Retinal pigment epithelial cell (primary cell): ENCODE measurements around the gene PPP1R3D.

Experiments
- DNase-seq: peaks from one replicate; pipeline ENCODE4 v3.0.0-alpha.2; 2010; ENCODE audit warnings: low read depth
- H3K4me3 ChIP-seq: 2 replicates; pipeline ENCODE4 v1.5.1; 2011; ENCODE audit warnings: mild to moderate bottlenecking, low read length, control low read depth, moderate library complexity
- TF ChIP-seq, protein P1 (sequence below): conservative IDR thresholded peaks from 2 replicates; pipeline ENCODE4 v1.5.1; 2011; ENCODE audit warnings: low read depth, low read length, control low read depth, inconsistent platforms

PPP1R3D gene

GRCh38 chr20:59940129-59940955 is at the start of gene PPP1R3D, which contains the start of gene FAM217B:
TSS of gene PPP1R3D (minus strand) at chr20:59940305. CDS start at chr20:59939931, 374 bp downstream.
TSS of gene FAM217B (plus strand) at chr20:59940389. CDS start at chr20:59943944, 3,555 bp downstream.
- DNase-seq, result peak; percentile 89
- TF ChIP-seq, protein P1, sequence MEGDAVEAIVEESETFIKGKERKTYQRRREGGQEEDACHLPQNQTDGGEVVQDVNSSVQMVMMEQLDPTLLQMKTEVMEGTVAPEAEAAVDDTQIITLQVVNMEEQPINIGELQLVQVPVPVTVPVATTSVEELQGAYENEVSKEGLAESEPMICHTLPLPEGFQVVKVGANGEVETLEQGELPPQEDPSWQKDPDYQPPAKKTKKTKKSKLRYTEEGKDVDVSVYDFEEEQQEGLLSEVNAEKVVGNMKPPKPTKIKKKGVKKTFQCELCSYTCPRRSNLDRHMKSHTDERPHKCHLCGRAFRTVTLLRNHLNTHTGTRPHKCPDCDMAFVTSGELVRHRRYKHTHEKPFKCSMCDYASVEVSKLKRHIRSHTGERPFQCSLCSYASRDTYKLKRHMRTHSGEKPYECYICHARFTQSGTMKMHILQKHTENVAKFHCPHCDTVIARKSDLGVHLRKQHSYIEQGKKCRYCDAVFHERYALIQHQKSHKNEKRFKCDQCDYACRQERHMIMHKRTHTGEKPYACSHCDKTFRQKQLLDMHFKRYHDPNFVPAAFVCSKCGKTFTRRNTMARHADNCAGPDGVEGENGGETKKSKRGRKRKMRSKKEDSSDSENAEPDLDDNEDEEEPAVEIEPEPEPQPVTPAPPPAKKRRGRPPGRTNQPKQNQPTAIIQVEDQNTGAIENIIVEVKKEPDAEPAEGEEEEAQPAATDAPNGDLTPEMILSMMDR, result no peak
- H3K4me3 ChIP-seq, result peak within 1 kb of the TSS; percentile 80

- H3K4me3 ChIP-seq, result no peak overlapping the region
- peak; percentile 30 for DNase-seq
- TF ChIP-seq, protein P1, result no peak
These were observed 48.0 kb upstream of the PPP1R3D start for GRCh38 chr20:59988141-59988540.

GRCh38 chr20:59987135-59987534 is 47.0 kb upstream of the PPP1R3D start:
- DNase-seq, result no peak
- TF ChIP-seq, protein P1, result no peak
- no peak overlapping the region for H3K4me3 ChIP-seq

DNA sequence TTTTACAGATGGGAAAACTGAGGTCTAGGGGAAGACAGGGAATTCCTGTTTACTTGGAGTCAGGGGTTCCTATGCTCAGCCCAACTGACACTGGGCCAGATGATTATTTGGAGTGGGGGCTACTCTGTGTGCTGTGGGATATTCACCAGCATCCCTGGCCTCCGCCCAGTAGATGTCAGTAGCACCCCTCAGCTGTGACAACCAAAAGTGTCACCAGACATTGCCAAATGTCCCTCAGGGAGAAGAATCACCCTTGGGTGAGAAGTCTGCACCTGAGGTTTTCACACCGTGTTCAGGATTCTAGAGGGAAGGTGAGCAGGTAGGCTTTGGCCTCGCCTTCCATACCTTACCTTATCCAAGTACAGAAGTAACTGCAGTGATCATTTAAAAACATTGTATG is 45.8 kb upstream of the PPP1R3D start:
- DNase-seq, result no peak
- H3K4me3 ChIP-seq, result no peak overlapping the region
- TF ChIP-seq, protein P1, result peak; percentile 21

DNA sequence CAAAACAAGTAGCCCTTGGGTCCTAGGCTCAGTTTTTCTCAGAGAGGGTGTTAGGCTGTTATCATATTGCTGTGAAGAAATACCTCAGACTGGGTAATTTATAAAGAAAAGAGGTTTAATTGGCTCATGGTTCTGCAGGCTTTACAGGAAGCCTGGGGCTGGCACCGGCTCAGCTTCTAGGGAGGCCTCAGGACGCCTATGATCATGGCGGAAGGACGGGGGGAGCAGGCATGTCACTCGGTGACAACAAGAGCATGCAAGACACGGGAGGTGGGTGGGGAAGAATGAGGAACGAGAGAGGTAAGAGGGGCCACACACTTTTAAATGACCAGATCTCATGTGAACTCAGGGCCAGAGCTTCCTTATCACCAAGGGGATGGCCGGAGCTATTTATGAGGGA is 45.1 kb upstream of the PPP1R3D start:
- TF ChIP-seq, protein P1, result no peak
- no peak overlapping the region for H3K4me3 ChIP-seq
- DNase-seq, result no peak

GRCh38 chr20:59984541-59984940 is 44.4 kb upstream of the PPP1R3D start:
- TF ChIP-seq, protein P1, result no peak
- no peak overlapping the region for H3K4me3 ChIP-seq
- no peak for DNase-seq

DNA sequence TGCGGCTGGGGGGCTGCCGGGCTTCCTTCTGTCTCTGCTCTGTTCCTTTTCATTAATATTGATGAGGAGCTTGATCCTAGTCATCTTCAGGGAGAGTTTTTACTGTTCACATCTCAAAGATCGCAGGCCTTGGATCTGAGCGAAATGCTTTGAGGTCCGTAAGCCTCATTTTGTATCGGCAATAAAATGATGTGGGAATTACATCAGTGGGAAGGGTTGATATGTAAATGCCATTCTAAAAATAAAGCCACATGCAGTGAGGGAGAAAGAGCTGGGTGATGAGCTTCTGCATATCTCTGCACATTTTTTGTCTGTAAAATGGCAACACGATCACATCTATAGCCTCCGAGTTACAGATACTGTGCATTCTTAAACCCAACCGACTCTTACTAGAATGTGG is 43.0 kb upstream of the PPP1R3D start:
- TF ChIP-seq, protein P1, result no peak
- DNase-seq, result no peak
- no peak overlapping the region for H3K4me3 ChIP-seq
